DMS 273 treated with DMSO at 0.1 percent for 48 hours (cell line): ENCODE data around the gene LPXN.

Experiments
- DNase-seq: peaks from one replicate; lab custom pipeline; 2025; lab: John Stamatoyannopoulos, UW

The LPXN gene

GRCh38 chr11:58524232-58525036 lies 51.2 kb downstream of the LPXN start:
- DNase-seq = peak; percentile 9

GRCh38 chr11:58513747-58514367 lies 61.8 kb downstream of the LPXN start:
- no peak for DNase-seq

GRCh38 chr11:58511636-58512035 lies 64.0 kb downstream of the LPXN start:
- DNase-seq = no peak

GRCh38 chr11:58509748-58510147 lies 65.9 kb downstream of the LPXN start:
- DNase-seq = no peak

GRCh38 chr11:58508814-58509213 lies 66.8 kb downstream of the LPXN start:
- DNase-seq = no peak

- DNase-seq = no peak
Measured at GRCh38 chr11:58508005-58508404, 67.7 kb downstream of the LPXN start, which contains the start of gene OR5B21. OR5B21 (minus strand) TSS chr11:58508105; CDS start chr11:58508105, 0 bp downstream.

- DNase-seq = no peak
Measured at GRCh38 chr11:58507355-58507754, 68.3 kb downstream of the LPXN start.

GRCh38 chr11:58506935-58507334 lies 68.7 kb downstream of the LPXN start:
- no peak for DNase-seq

GRCh38 chr11:58505849-58506248 lies 69.8 kb downstream of the LPXN start:
- DNase-seq = no peak

- no peak for DNase-seq
Measured at GRCh38 chr11:58504232-58504631, 71.4 kb downstream of the LPXN start.

GRCh38 chr11:58503361-58503856 lies 72.2 kb downstream of the LPXN start:
- DNase-seq = no peak

GRCh38 chr11:58502004-58502403 lies 73.7 kb downstream of the LPXN start:
- DNase-seq = no peak

- DNase-seq = no peak
Measured at GRCh38 chr11:58498464-58498863, 77.2 kb downstream of the LPXN start.

- no peak for DNase-seq
Measured at GRCh38 chr11:58497951-58498350, 77.7 kb downstream of the LPXN start.

GRCh38 chr11:58495906-58496305 lies 79.8 kb downstream of the LPXN start:
- no peak for DNase-seq

- DNase-seq = no peak
Measured at GRCh38 chr11:58494101-58494500, 81.6 kb downstream of the LPXN start.

GRCh38 chr11:58493676-58494075 lies 82.0 kb downstream of the LPXN start:
- DNase-seq = no peak

GRCh38 chr11:58490827-58491226 lies 84.8 kb downstream of the LPXN start:
- no peak for DNase-seq

- DNase-seq = no peak
Measured at GRCh38 chr11:58487170-58487569, 88.5 kb downstream of the LPXN start.

GRCh38 chr11:58485961-58486360 lies 89.7 kb downstream of the LPXN start:
- no peak for DNase-seq
